Measurements from ENCODE around the gene TIGIT. TPM values are rescaled to one million over a fixed set of nuclear protein-coding genes. Genes with fewer than 3 reads are reported as not detected.

TIGIT gene
- total RNA-seq, 2 donors from 2014 or later, result not detected

DNA sequence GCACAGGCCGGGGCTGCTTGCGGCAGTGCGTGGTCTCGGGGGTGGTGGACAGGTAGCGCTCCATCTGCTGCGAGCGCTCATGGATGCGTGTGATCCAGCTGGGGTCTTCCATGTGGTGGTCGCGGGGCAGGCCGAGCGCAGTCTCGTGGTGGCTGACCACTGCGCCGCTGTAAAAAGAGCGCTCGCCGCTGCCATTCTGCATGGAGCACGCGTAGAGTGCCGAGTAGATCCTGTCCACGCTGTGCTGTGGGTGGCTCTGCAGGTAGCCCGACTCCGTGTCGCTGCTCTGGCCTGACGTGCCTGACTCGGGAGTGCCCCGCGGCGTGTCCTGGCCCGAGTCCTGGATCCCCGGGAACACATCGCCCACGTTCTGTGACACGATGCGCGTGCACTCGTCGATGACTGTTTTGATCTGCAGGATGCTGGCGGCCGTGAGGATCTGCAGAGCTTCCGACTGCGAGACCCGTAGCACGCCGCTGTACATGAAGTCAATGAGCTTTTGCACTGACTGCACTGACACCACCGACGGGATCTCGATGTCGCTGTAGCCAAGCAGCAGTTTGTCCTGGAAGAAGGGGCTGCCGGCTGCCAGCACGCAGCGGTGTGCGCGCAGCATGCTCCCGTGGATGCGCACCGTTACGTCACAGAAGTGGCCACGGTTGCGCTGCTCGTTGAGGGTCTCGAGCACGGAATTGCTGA, 57.4 kb downstream of the TIGIT start:
- Histone ChIP-seq H3K4me1 (no peaks in the 10 kb centered on the region), H3K4me3 (no peak overlapping the region), H3K27me3 (no peaks in the 10 kb centered on the region), H3K9me3 (no peaks in the 10 kb centered on the region), H3K36me3 (replicated peaks in 1 of 2; ENCODE audit: insufficient read depth in 1 of 2, low read depth in 2 of 2) (peaks cover 0 to 16% of the 10 kb centered on the region in 2 donors), H3K27ac (no peak overlapping the region)
- DNase-seq, result no peak
- TF ChIP-seq, protein P1, sequence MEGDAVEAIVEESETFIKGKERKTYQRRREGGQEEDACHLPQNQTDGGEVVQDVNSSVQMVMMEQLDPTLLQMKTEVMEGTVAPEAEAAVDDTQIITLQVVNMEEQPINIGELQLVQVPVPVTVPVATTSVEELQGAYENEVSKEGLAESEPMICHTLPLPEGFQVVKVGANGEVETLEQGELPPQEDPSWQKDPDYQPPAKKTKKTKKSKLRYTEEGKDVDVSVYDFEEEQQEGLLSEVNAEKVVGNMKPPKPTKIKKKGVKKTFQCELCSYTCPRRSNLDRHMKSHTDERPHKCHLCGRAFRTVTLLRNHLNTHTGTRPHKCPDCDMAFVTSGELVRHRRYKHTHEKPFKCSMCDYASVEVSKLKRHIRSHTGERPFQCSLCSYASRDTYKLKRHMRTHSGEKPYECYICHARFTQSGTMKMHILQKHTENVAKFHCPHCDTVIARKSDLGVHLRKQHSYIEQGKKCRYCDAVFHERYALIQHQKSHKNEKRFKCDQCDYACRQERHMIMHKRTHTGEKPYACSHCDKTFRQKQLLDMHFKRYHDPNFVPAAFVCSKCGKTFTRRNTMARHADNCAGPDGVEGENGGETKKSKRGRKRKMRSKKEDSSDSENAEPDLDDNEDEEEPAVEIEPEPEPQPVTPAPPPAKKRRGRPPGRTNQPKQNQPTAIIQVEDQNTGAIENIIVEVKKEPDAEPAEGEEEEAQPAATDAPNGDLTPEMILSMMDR (IDR thresholded peaks at IDR 0.05), result no peak
- TF ChIP-seq POLR2A (IDR thresholded peaks at IDR 0.05), result no peak
- intact Hi-C loops (cut with DNase I), result no loop called here
- no peak for ATAC-seq
- WGBS, 2 donors, result 97 to 98% methylated on average over 47 to 64 of the region's 64 CpGs

DNA sequence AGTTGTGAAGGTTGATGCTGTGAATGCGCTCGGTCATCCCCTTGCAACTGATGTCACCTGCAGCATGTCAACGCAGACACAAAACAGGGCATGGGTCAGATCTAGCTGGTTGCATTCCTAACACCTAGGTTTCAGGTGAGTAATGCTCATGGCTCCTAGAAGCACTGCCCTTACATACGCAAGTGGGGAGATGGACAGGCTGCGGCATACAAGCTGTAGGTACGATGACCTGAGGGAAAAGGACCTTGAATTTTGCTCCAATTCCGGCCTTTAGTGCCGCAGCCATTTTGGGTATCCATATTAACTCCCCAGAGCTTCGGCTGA, 58.0 kb downstream of the TIGIT start:
- Histone ChIP-seq H3K9me3 (no peaks in the 10 kb centered on the region), H3K4me1 (no peaks in the 10 kb centered on the region), H3K4me3 (no peak overlapping the region), H3K27ac (no peak overlapping the region), H3K27me3 (no peaks in the 10 kb centered on the region), H3K36me3 (replicated peaks in 1 of 2; ENCODE audit: insufficient read depth in 1 of 2, low read depth in 2 of 2) (peaks cover 0 to 16% of the 10 kb centered on the region in 2 donors)
- no peak for TF ChIP-seq POLR2A (IDR thresholded peaks at IDR 0.05)
- TF ChIP-seq, protein P1 (IDR thresholded peaks at IDR 0.05), result no peak
- DNase-seq, result no peak
- WGBS, 2 donors, result 95 to 97% methylated on average over 9 of the region's 9 CpGs
- intact Hi-C loops (cut with DNase I), result no loop called here
- ATAC-seq, result no peak

DNA sequence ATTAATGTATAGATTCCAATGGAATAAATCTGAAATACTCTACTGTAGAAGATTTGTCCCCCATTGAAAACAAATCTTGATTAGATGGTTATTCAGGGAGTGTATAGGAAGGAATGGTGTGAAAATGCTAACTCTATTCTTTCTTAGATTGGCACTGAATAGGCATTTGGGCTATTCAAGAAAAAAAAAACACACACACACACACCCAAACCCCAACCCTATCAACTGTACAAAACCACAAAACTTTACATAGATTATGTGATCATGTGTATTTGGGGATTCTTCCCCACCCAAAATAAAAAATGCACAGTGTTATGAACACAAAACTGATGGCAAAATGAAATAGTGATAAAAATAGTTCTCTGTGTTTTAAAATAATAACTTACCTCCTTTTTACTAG, 61.8 kb downstream of the TIGIT start:
- H3K4me3 ChIP-seq, result no peak overlapping the region
- no peaks in the 10 kb centered on the region for H3K27me3 ChIP-seq
- no peaks in the 10 kb centered on the region for H3K9me3 ChIP-seq
- TF ChIP-seq POLR2A (IDR thresholded peaks at IDR 0.05), result no peak
- TF ChIP-seq, protein P1 (IDR thresholded peaks at IDR 0.05), result no peak
- no peak for DNase-seq
- no peaks in the 10 kb centered on the region for H3K4me1 ChIP-seq
- no peak overlapping the region for H3K27ac ChIP-seq
- intact Hi-C loops (cut with DNase I), result no loop called here
- ATAC-seq, result no peak
- peaks cover 0 to 9% of the 10 kb centered on the region in 2 donors for H3K36me3 ChIP-seq (replicated peaks in 1 of 2; ENCODE audit: insufficient read depth in 1 of 2, low read depth in 2 of 2)

DNA sequence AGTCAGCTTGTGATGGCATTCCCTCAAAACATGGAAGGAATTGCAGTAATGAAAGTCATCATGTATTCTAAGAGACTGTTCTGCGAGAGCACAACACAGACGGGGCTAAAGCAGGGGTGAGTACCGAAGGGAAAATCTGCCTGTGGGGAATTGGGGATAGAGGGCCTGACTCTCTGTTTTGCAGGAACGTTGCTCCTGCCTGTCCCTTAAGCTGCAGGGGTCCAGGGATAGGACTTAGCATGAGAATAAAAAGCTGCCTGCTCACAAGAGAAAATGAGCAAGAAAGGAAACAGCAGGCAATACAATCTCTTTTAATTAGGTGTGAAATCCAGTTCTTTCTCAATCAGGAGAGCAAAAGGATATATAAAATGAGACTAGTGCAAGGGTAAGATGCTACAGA, 62.2 kb downstream of the TIGIT start:
- Histone ChIP-seq H3K27me3 (no peaks in the 10 kb centered on the region), H3K4me1 (no peaks in the 10 kb centered on the region), H3K27ac (no peak overlapping the region), H3K4me3 (no peak overlapping the region), H3K36me3 (replicated peaks in 1 of 2; ENCODE audit: insufficient read depth in 1 of 2, low read depth in 2 of 2) (peaks cover 0 to 5% of the 10 kb centered on the region in 2 donors), H3K9me3 (no peaks in the 10 kb centered on the region)
- 87 to 91% methylated on average over 4 of the region's 4 CpGs for WGBS, 2 donors
- ATAC-seq (no peak), DNase-seq (no peak)
- TF ChIP-seq, protein P1 (IDR thresholded peaks at IDR 0.05), result no peak
- no peak for TF ChIP-seq POLR2A (IDR thresholded peaks at IDR 0.05)
- intact Hi-C loops (cut with DNase I), result no loop called here

DNA sequence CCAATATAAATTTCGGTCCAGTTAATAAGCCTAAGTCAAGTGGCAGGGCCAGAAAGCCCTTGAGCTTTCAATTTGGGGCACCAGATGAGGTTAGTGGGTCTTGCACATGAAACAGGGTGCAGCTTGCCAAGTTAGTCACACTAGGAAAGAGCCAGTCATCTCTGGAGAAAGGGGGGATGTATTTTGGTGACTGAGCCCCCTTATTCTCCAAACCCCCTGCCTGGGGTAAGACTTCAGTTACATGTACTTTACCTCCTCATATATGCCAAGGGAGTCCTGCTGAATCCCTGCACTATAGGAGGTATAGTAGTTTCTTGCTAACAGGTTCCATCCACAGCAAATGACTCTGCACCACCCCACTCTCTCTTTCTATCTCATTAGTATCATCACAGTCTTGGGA, 62.7 kb downstream of the TIGIT start:
- DNase-seq, result no peak
- peaks cover 0 to under 1% of the 10 kb centered on the region in 2 donors for H3K36me3 ChIP-seq (replicated peaks in 1 of 2; ENCODE audit: insufficient read depth in 1 of 2, low read depth in 2 of 2)
- ATAC-seq, result no peak
- WGBS, 2 donors, result 81 to 93% methylated on average over 1 of the region's 1 CpG
- H3K27ac ChIP-seq, result no peak overlapping the region
- no peaks in the 10 kb centered on the region for H3K27me3 ChIP-seq
- intact Hi-C loops (cut with DNase I), result no loop called here
- no peak for TF ChIP-seq POLR2A (IDR thresholded peaks at IDR 0.05)
- TF ChIP-seq, protein P1 (IDR thresholded peaks at IDR 0.05), result no peak
- no peak overlapping the region for H3K4me3 ChIP-seq
- H3K4me1 ChIP-seq, result no peaks in the 10 kb centered on the region
- H3K9me3 ChIP-seq, result no peaks in the 10 kb centered on the region

Measured in body of pancreas (tissue), 4 donors.